Mesendoderm (in vitro differentiated cells): ENCODE results near the gene VPS9D1.
"Not testable (repeated sequence)": the region's sequence is repeated elsewhere in the genome, so short reads cannot be mapped to it uniquely, and the experiment has no call there.

Experiments used
- DNase-seq: peaks from one replicate; pipeline ENCODE4 v3.0.0; 2013
- H2AK5ac ChIP-seq: 2 replicates; pipeline ENCODE4 v1.6.1; 2013; ENCODE audit warnings: low read length, inconsistent platforms
- H2BK120ac ChIP-seq: 2 replicates; pipeline ENCODE4 v1.6.1; 2013; ENCODE audit warnings: low read depth, mild to moderate bottlenecking, low read length, moderate library complexity, mixed read lengths
- H2BK15ac ChIP-seq: replicated peaks from 2 replicates; pipeline ENCODE4 v1.6.1; 2013; ENCODE audit warnings: low read depth, mild to moderate bottlenecking, moderate library complexity
- H2BK5ac ChIP-seq: 2 replicates; pipeline ENCODE4 v1.6.1; 2013; ENCODE audit warnings: low read length, inconsistent platforms
- H3K18ac ChIP-seq: 2 replicates; pipeline ENCODE4 v1.6.1; 2013; ENCODE audit warnings: mild to moderate bottlenecking, low read length, mixed read lengths
- H3K23ac ChIP-seq: one replicate; pipeline ENCODE4 v1.6.1; 2013; ENCODE audit warnings: low read length
- H3K27ac ChIP-seq: 2 replicates; pipeline ENCODE4 v1.5.1; 2013; ENCODE audit warnings: low read depth, mild to moderate bottlenecking, inconsistent platforms, low read length, moderate library complexity
- H3K27me3 ChIP-seq: 2 replicates; pipeline ENCODE4 v1.6.1; 2013; ENCODE audit warnings: low read length, control low read depth, mild to moderate bottlenecking, inconsistent platforms; ENCODE audit not compliant: insufficient read depth, poor library complexity
- H3K36me3 ChIP-seq: 2 replicates; pipeline ENCODE4 v1.6.1; 2013; ENCODE audit warnings: low read length, inconsistent platforms; ENCODE audit not compliant: control insufficient read depth, insufficient read depth
- H3K4ac ChIP-seq: one replicate; pipeline ENCODE4 v1.6.1; 2013; ENCODE audit warnings: low read depth, mild to moderate bottlenecking, low read length, moderate library complexity
- H3K4me1 ChIP-seq: 2 replicates; pipeline ENCODE4 v1.6.1; 2013; ENCODE audit warnings: low read depth, low read length, inconsistent platforms; ENCODE audit not compliant: control insufficient read depth
- H3K4me2 ChIP-seq: 2 replicates; pipeline ENCODE4 v1.6.1; 2013; ENCODE audit warnings: low read length
- H3K4me3 ChIP-seq: 2 replicates; pipeline ENCODE4 v1.5.1; 2013; ENCODE audit warnings: mild to moderate bottlenecking, low read length
- H3K56ac ChIP-seq: one replicate; pipeline ENCODE4 v1.6.1; 2013; ENCODE audit warnings: low read length
- H3K79me1 ChIP-seq: 2 replicates; pipeline ENCODE4 v1.6.1; 2013; ENCODE audit warnings: low read length, inconsistent platforms
- H3K79me2 ChIP-seq: 2 replicates; pipeline ENCODE4 v1.6.1; 2013; ENCODE audit warnings: mild to moderate bottlenecking, low read length; ENCODE audit not compliant: control insufficient read depth, insufficient read depth
- H3K9ac ChIP-seq: 2 replicates; pipeline ENCODE4 v1.6.1; 2013; ENCODE audit warnings: low read length, inconsistent platforms
- H4K5ac ChIP-seq: one replicate; pipeline ENCODE4 v1.6.1; 2013; ENCODE audit warnings: low read length
- H4K8ac ChIP-seq: one replicate; pipeline ENCODE4 v1.6.1; 2013; ENCODE audit warnings: low read depth, mild to moderate bottlenecking, control low read depth, low read length, moderate library complexity
- WGBS: extraction: QIAGEN DNeasy Blood & Tissue Kit; methylation state at CpG from one replicate; pipeline ENCODE4 v1.1.7; 2013; ENCODE audit warnings: low lambda C conversion rate, missing lambda C conversion rate; ENCODE audit not compliant: insufficient coverage; ENCODE audit errors: extremely low coverage; 5-methylcytosine and 5-hydroxymethylcytosine counted together

The VPS9D1 gene

DNA sequence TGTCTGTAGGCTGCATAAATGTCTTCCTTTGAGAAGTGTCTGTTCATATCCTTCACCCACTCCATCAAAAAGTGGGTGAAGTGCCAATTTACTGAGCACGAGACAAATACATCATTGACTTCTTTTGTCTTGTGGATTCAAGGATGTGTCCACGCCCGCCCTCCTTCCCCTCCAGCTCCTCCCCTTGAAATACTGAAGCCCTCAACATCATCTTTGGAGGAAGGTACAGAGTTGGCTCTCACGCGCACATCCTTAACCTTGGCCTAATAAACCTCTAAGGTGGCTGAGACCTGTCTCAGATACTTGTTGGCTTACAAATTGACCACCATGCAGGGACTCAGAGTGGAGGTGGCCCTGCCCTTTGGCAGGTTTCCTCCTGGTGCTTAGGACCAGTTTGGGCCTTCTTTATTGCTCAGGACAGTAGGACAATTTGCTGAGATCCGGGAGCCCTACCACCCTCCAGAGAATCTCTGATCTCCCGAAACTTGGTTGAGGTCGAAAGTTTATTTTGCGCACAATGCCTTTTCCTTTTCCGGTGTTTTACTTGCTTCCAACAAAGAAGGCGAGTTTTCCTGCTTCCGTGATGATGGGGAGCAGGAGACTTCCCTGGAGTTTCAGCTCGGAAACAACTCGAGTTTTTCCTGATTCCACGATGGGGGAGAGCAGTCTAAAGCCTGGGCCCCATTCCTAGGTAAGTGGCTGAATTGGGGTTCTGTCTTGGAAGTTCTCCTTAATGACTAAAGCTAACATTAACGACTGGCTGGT lies 48.3 kb downstream of the VPS9D1 start:
- DNase-seq = no peak
- no CpG with 5 or more reads among the region's 16 CpGs for WGBS

DNA sequence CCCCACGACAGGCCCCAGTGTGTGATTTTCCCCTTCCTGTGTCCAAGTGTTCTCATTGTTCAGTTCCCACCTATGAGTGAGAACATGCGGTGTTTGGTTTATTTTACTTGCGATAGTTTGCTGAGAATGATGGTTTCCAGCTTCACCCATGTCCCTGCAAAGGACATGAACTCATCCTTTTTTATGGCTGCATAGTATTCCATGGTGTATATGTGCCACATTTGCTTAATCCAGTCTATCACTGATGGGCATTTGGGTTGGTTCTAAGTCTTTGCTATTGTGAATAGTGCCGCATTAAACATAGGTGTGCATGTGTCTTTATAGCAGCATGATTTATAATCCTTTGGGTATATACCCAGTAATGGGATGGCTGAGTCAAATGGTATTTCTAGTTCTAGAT lies 49.1 kb downstream of the VPS9D1 start:
- not testable (repeated sequence) for DNase-seq, H3K4me2 ChIP-seq, H3K79me1 ChIP-seq, H2BK5ac ChIP-seq, H3K9ac ChIP-seq, H2BK120ac ChIP-seq, H4K8ac ChIP-seq, H3K23ac ChIP-seq, H2AK5ac ChIP-seq, H3K27me3 ChIP-seq, H4K5ac ChIP-seq, H3K18ac ChIP-seq, H3K4me1 ChIP-seq, H3K79me2 ChIP-seq, H3K56ac ChIP-seq, H2BK15ac ChIP-seq, H3K4me3 ChIP-seq, H3K36me3 ChIP-seq, H3K27ac ChIP-seq, H3K4ac ChIP-seq
- no CpG with 5 or more reads among the region's 4 CpGs for WGBS

More for the DNA sequence above, 48.3 kb downstream of the VPS9D1 start:
- Histone ChIP-seq H3K27me3 (no peaks in the 10 kb centered on the region), H3K9ac (no peak overlapping the region), H3K56ac (no peak overlapping the region), H4K5ac (no peak overlapping the region), H2AK5ac (no peak overlapping the region), H3K36me3 (peaks cover 1% of the 10 kb centered on the region), H3K4me1 (no peaks in the 10 kb centered on the region), H3K4me3 (no peak overlapping the region), H3K23ac (no peak overlapping the region), H3K27ac (no peak overlapping the region), H2BK120ac (no peak overlapping the region), H2BK15ac (no peak overlapping the region), H3K18ac (no peak overlapping the region), H3K79me1 (no peaks in the 10 kb centered on the region), H3K4me2 (no peak overlapping the region), H3K4ac (no peak overlapping the region), H4K8ac (no peak overlapping the region), H2BK5ac (no peak overlapping the region), H3K79me2 (no peaks in the 10 kb centered on the region)

GRCh38 chr16:89670496-89671431 lies 49.9 kb downstream of the VPS9D1 start:
- Histone ChIP-seq H2BK5ac (no peak overlapping the region), H3K56ac (no peak overlapping the region), H3K79me1 (no peaks in the 10 kb centered on the region), H3K36me3 (peaks cover 1% of the 10 kb centered on the region), H3K4ac (no peak overlapping the region), H2AK5ac (no peak overlapping the region), H3K18ac (no peak overlapping the region), H3K27ac (no peak overlapping the region), H4K5ac (no peak overlapping the region), H3K4me3 (no peak overlapping the region), H3K79me2 (no peaks in the 10 kb centered on the region), H3K23ac (no peak overlapping the region), H3K9ac (no peak overlapping the region), H2BK120ac (no peak overlapping the region), H3K4me2 (no peak overlapping the region), H2BK15ac (no peak overlapping the region), H4K8ac (no peak overlapping the region), H3K27me3 (no peaks in the 10 kb centered on the region), H3K4me1 (no peaks in the 10 kb centered on the region)
- no CpG with 5 or more reads among the region's 10 CpGs for WGBS
- DNase-seq = no peak

DNA sequence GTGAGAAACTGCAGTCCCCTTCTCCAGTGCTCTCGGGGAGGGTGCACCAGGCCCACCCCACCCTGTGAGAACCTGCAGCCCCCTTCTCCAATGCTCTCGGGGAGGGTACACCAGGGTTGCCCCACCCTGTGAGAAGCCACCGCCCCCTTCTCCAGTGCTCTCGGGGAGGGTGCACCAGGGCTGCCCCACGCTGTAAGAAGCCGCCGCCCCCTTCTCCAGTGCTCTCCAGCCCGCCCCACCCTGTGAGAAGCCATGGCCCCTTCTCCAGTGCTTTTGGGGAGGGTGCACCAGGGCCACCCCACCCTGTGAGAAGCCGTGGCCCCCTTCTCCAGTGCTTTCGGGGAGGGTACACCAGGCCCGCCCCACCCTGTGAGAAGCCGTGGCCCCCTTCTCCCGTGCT lies 50.9 kb downstream of the VPS9D1 start:
- Histone ChIP-seq H3K36me3 (peaks cover 1% of the 10 kb centered on the region), H3K27me3 (no peaks in the 10 kb centered on the region), H3K4me3 (no peak overlapping the region), H4K5ac (no peak overlapping the region), H3K18ac (no peak overlapping the region), H3K56ac (no peak overlapping the region), H2BK5ac (no peak overlapping the region), H3K4me1 (no peaks in the 10 kb centered on the region), H3K79me2 (no peaks in the 10 kb centered on the region), H3K23ac (no peak overlapping the region), H2AK5ac (no peak overlapping the region), H3K4me2 (no peak overlapping the region), H3K9ac (no peak overlapping the region), H3K79me1 (no peaks in the 10 kb centered on the region), H2BK15ac (no peak overlapping the region), H2BK120ac (no peak overlapping the region), H4K8ac (no peak overlapping the region), H3K27ac (no peak overlapping the region), H3K4ac (no peak overlapping the region)
- DNase-seq = no peak
- no CpG with 5 or more reads among the region's 13 CpGs for WGBS

DNA sequence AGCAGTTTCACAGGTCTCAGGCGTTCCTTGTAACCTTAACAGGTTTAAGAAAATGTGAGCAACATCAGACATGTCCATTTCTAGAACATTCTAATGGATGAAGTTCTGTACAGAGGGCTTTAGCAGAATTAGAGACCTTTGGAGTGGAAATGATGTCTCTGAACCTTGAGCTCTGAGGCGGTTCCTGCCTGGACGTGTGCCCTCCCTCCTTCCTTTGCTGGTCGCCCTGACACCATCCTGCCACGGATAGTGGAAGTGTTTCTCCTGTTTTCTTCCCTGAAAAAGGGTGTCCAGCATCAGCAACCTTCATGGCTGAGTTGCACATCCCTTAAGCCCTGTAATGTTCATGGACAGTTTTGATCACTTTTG lies 51.9 kb downstream of the VPS9D1 start:
- Histone ChIP-seq H4K5ac (no peak overlapping the region), H3K23ac (no peak overlapping the region), H3K36me3 (peaks cover 3% of the 10 kb centered on the region), H2BK15ac (no peak overlapping the region), H2AK5ac (no peak overlapping the region), H3K56ac (no peak overlapping the region), H4K8ac (no peak overlapping the region), H3K4ac (no peak overlapping the region), H3K79me1 (no peaks in the 10 kb centered on the region), H2BK5ac (no peak overlapping the region), H3K27me3 (no peaks in the 10 kb centered on the region), H3K18ac (no peak overlapping the region), H3K27ac (no peak overlapping the region), H3K79me2 (no peaks in the 10 kb centered on the region), H2BK120ac (no peak overlapping the region), H3K4me1 (no peaks in the 10 kb centered on the region), H3K4me2 (no peak overlapping the region), H3K9ac (no peak overlapping the region), H3K4me3 (no peak overlapping the region)
- no peak for DNase-seq
- WGBS = no CpG with 5 or more reads among the region's 5 CpGs
